CD4-positive, alpha-beta T cell treated with Interferon gamma for 1 hour (primary cell): ENCODE results near the gene RNF19B.

Source experiments
- DNase-seq: peaks from one replicate; pipeline ENCODE4 v3.0.0-alpha.2; 2020

The RNF19B gene

DNA sequence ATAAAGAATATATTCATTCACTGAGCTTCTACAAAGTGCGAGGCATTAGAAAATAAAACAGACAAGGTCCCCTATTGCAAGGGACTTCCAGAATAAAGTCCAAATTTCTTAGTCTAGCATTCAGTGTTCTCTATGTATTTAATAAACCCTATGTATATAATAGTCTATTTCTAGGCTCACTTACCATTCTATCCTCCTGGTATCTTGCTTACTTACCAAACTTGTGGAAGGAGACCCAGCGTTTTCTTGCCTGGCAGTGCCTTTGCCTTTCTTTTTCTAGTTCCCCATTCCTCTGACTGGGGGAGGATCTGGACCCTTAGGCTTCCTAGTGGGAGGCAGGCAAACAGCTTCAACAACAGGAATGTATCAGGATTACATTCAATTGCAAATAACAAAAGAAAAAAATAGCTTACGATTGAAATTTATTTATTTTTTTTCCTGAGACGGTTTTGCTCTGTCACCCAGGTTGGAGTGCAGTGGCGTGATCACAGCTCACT lies 690 bp upstream of the RNF19B start:
- no peak for DNase-seq

DNA sequence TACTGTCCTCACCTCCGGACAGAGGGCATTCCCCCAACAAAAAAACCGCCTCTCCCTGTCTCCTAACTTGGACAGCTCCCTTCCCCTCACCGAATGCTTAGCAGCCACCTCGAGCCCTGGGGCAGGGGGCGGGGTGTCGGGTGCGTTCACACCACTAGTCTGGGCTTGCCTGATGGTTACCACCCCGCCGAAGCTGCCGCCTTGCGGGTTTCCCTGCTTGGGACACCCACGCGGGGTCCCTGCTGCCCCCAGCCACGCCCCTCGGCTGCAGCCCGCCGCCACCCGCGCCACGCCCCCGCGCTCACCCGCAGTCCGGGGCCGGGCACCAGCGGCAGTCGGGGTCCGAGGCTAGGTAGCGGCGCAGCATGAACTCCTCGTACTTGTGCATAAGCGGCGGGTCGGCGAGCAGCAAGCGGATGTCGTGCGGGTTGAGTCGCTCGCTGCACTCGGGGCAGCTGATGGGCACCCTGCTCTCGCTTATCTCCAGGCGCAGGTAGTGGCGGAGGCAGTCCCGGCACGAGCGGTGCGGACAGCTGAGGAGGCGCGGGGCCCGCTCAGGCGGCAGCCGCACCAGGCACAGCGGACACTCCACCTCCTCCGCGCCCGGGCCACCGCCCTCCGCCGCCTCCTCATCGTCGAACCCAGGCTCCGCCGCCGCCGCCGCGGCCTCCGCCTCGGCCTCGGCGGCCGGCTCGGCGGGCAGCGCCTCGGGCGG lies 706 bp downstream of the RNF19B start:
- DNase-seq = peak; percentile 63

- DNase-seq = no peak
Measured at GRCh38 chr1:32962248-32962896, 2.2 kb downstream of the RNF19B start.

GRCh38 chr1:32960819-32961355 lies 3.7 kb downstream of the RNF19B start:
- DNase-seq = no peak

DNA sequence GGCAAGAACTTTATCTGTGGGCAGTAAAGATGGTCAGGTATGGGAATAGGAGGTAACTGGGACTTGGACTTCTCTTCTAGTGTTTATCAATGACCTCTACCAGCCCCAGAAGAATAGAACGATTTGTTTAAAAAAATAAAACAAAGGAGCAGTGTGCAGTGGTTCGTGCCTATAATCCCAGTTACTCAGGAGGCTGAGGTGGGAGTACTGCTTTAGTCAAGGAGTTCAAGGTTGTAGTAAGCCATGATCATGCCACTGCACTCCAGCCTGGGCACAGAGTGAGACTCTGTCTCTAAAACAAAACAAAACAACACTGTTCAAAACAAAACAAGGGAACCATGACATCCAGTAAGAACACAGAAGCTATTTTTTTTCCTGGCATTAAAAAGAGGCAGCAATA lies 4.3 kb downstream of the RNF19B start:
- no peak for DNase-seq

DNA sequence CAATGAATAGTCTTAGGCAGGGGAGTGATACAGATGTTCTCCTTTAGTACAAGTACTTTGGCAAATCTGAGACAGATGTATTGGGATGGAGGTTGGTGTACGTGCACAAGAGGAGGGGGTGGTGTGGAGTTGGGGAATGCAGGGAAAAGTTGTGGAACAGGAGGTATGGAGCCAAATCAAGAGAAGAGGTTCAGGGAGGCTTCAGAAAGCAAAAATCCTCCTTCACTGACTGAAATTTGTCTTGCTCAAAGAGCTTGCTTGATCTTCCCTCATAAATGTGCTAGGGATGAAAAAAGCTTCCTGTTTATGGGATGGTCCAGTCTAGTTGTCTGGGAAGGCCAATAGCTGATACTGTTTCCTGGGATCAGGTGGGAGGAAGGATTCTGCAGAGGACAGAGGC lies 5.8 kb downstream of the RNF19B start:
- DNase-seq = no peak

GRCh38 chr1:32957017-32957416 lies 7.6 kb downstream of the RNF19B start:
- no peak for DNase-seq

- DNase-seq = no peak
Measured at GRCh38 chr1:32954168-32954567, 10.4 kb downstream of the RNF19B start.

GRCh38 chr1:32953495-32953894 lies 11.1 kb downstream of the RNF19B start:
- no peak for DNase-seq

- no peak for DNase-seq
Measured at GRCh38 chr1:32949519-32949918, 15.1 kb downstream of the RNF19B start.

- no peak for DNase-seq
Measured at GRCh38 chr1:32948905-32949304, 15.7 kb downstream of the RNF19B start.

- DNase-seq = no peak
Measured at GRCh38 chr1:32948390-32948722, 16.3 kb downstream of the RNF19B start.

DNA sequence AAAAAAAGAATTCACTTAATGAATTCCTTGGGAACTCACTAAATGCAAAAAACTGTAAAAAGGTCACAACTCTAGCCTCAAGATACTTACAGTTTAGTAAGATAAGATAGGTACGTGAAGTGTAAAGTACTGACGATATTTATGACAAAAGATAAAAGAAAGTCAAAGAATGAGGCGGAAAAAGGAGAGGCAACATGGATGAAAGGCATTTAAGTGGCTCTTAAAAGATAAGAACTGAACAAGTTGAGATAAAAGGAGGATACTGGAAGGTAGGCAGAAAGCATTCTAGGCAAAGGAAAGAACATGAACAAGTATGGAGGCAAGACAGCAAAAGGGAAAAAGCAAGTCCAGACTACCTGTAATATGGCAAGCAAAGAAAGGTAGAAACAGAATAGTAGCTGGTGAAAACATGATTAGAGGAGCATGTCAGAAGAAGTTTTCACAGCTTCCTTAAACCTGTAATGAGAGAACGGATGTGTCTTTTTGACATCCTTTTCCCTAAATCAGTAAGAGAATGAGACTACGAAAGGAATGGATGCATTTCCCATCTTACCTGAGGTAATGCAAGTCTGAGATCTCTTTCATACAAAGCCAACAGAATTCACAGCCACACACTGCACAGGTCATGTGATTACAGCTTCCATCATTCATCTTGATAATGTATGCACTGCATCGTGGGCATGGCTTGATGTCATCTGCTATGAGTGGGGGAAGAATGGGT lies 16.8 kb downstream of the RNF19B start:
- no peak for DNase-seq

GRCh38 chr1:32946413-32946812 lies 18.2 kb downstream of the RNF19B start:
- DNase-seq = no peak

DNA sequence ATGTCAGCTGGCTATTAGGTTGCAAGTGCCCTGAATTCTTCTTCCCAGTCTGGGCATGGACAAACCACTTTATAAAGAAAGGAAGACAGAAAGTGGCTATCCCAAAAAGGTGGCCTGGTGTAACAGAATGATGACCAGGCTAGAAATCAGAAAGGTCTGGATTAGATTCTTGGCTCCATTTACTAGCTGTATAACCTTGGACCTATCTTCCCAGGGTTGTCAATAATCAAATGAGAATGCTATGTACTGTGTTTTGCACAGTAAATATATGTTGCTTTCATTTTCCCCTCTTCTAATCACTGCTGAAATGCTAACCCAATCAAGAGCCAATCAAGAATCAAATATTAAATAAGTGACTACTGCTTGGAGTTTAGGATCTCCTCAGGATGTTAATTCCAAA lies 20.4 kb downstream of the RNF19B start:
- DNase-seq = no peak

- DNase-seq = peak; percentile 47
Measured at GRCh38 chr1:32939655-32940371, 24.8 kb downstream of the RNF19B start.

DNA sequence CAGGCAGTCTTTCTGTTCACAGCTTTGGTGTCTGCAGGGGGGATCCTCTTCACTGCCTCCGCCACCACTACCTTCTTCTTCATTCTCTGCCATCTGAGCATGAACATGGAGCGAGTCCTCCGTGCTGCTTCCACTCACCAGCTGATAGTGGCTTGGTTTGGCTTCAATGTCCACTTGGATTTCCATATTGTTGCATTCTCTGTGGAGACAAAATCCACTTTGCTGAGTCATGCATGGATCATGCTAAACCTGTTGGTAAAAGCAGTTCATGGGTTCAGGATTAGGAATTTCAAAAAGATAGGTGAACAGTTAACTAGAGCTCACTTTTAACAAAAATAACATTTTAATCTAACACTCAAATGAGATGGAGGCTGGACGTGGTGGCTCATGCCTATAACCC lies 27.5 kb downstream of the RNF19B start:
- DNase-seq = no peak

GRCh38 chr1:32934535-32934934 lies 30.1 kb downstream of the RNF19B start:
- no peak for DNase-seq

- DNase-seq = no peak
Measured at GRCh38 chr1:32933742-32934322, 30.8 kb downstream of the RNF19B start.

GRCh38 chr1:32931760-32932159 lies 32.8 kb downstream of the RNF19B start:
- DNase-seq = no peak

DNA sequence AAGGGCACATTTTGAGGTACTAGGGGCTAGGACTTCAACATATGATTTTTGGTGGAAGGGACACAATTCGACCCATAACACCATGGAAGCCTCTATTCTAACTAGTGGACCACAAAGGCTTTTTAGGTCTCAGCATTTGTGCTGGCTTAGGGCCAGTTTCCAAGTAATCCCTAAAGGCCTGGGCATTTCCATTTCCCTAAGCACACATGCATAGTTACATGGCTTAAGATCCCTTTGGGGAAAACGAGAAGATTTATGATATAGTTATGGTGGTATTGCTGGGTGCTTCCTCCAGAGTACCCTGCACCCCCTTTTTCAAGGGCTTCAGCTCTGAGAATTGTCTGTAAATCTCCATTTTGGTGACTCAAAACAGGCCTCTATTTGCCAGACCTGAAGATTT lies 35.2 kb downstream of the RNF19B start:
- DNase-seq = no peak

DNA sequence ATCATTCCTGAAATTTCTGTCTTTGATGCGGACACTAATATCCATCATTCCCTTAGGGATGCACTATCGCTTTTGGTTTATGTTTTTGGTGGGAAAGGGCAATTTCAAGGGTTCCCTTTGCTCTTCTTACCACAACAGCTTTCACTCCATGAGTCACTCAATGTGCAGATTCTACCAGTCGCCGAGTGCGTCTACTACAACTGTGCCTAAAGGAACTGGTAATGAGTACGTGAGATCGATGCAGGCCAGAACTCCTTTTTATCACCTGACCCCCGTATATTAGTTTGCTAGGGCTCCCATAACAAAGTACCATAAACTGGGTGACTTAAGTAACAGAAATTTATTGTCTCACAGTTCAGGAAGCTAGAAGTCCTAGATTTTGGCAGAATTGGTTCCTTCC lies 35.9 kb downstream of the RNF19B start:
- DNase-seq = no peak

- DNase-seq = no peak
Measured at GRCh38 chr1:32928285-32928684, 36.3 kb downstream of the RNF19B start.
